GM18867 (cell line): Measurements from ENCODE around the gene STPG2.

Experiments used
- ATAC-seq: cut with Tn5 transposase; IDR thresholded peaks from one replicate; pipeline ENCODE4 v1.9.1; 2021; ENCODE audit warnings: mild to moderate bottlenecking, moderate library complexity; ENCODE audit not compliant: unreplicated experiment

STPG2 gene

DNA sequence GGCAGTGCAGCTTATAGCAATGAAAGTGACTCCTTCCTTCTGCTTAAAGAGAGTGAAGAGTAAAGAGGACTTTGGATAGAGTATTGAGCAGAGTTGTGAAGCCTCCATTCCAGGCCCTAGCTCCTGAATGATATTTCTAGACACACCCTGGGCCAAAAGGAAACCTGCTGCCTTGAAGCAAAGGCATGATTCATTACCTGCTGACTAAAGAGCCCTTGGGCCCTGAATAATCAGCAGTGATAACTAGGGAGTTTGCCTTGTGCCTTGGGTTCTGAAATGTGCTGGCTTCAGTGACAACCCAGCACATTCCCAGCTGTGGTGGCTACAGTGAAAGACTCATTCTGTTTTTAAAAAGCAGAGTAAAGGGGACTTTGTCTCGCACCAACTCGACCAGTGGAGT, 49.2 kb downstream of the STPG2 start:
- no peak for ATAC-seq

DNA sequence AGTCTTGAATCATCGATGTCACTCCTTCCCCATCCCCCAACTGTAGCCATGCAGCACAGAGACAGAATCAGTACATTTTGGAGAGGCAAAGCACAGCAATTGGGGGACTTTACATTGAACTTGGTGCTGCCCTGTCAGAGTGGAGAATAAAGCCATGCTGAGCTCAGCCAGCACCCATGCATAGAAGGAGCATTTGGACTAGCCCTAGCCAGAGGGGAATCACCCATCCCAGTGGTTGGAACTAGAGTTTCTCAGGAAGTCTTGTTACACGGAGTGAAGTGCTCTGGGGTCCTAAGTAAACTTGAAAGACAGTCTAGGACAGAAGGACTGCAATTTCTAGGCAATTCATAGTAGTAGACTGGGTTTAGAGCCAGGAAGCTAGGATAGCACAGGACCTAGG, 49.6 kb downstream of the STPG2 start:
- no peak for ATAC-seq

DNA sequence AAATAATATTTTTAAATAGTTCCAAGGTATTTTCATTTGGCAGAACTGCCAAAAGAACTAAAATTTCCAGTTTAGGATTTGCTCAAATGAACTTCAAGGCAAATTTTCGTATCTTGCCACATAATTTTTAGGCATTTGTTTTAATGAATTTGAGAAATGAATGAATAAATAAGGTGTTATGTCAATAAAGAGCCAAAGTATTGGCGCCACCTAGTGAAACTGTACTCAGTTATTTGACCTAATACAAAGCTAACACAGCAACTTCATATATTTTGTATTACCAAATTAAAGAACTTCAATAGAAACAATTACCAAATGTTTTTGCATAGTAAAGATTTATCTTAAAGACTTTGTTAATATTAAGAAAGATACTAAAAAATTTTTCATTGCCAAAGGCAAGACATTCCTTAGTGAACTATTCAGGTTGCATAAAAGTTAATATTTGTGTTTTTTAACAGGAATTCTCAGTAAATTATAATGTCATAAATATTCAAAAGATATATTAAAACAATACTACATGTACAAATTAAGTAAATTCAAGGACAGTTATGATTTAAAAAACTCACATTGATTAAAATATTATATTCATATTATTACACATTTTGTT, 50.3 kb downstream of the STPG2 start:
- ATAC-seq = no peak

DNA sequence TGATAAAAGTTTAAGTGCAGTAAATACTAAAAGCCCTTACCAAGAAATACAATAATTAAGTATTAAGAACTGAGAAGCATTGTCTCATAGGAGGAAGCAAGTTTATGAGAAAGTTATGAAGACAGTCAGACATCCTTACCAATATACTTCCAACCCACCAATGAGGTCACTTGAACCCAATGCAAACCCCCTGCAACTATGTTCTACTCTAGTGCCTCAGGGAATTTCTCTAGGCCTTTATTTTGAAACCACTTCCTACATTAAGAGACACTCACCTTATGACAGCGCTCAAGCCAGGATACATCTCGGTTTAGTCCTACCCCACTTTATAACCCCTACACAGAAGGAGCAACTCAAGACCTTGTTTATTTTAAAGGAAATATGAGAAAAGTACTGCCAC, 61.3 kb downstream of the STPG2 start:
- ATAC-seq = no peak

DNA sequence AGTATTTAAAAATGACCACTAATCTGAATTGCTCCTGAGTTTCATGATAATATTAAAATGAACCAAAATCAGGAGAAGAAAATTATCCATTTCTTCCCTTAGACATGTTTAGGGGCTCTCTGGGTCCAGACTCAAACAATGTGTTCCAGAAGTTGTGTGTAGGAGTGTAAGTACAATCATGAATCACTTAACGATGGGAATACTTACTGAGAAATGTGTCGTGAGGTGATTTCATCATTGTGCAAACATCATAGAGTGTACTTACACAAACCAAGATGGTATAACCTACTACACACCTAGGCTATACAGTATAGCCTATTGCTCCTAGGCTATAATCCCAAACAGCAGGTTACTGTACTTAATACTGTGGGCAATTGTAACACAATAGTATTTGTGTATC, 74.8 kb downstream of the STPG2 start:
- ATAC-seq = no peak

DNA sequence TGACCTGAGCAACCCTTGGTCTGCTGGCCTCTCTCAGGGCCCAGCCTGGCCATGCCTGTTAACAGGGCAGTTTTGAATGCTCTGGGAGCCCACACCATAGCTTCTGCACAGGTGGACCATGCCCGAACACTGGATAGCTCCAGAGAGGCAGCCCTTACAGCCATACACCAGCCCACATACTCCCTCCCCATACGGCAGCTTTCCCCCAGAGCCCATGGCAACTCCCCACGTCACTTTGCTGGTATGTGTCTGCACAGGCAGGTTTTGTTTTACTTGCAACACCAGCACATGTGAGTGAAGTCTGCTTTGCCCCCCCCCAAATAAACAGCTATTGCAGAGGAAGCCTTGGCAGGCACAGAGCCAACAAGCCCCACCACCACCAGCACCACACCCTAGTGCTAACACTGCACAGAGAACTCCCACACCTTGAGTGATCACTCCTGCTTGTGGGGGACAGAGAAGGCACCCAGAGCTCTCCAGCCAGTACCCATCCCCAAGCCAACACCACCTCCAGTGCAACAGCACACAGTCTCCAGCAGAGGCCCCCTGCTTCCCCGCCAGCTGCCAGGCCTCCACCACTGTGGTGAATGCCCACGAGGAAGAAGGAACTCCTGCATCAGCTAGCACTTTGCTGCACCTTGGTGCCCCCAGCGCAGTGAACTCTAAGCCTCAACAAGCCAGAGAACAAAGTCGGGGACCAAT, 87.3 kb downstream of the STPG2 start:
- no peak for ATAC-seq

DNA sequence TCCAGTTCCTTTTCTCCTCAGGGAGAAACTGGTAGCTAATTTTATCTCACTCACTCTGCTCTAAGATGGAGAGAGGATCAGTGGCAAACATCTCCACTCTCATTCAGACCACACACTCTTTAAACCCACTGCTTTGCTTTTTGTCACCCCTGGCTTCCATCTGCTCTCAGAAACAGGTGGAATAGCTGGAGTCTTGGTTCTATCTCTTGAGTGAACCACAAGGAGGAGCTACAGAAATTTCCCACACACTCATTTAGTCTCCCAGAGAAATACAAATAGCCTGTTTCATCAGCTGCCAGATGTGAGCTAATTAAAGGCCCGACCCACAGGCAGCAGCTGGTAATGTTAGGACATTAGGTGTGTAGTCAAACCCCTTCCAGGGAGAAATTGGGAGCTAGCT, 96.6 kb downstream of the STPG2 start:
- ATAC-seq = no peak

DNA sequence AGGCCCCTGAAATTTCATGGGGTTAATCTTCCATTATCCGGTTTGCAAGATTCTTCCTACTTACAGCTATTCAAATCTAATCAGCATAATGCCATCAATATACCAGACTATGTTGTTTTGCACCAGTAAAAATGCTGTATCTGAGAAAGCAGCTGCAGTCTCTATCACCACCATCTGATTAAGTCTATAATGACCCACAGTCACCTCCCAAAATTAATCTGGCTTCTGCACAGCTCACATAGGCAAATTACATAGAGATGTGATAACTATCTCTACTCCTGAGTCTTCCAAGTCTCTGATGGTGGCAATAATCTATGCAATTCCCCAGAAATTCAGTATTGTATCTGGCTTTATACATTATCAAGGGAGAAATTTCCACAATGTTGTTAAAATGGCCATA, 113.2 kb downstream of the STPG2 start:
- no peak for ATAC-seq

DNA sequence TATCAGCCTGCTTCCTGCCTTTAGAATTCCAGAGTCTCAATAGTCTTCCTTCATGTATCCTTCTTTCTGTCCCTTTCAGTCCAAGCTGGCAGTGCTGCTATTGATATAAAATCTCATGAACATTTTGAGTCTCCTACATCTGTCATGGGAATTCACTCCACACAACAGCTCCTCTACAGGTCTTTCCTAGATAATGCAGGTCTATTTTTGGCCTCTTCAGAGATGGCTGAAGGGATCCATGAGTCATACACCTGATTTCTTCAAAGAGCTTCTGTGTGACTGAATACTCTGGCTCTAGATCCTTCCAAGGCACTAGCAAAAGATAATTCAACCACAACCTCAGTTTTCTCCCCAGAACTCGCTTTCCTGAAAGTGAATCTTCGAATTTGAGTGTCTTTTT, 115.4 kb downstream of the STPG2 start:
- ATAC-seq = no peak

DNA sequence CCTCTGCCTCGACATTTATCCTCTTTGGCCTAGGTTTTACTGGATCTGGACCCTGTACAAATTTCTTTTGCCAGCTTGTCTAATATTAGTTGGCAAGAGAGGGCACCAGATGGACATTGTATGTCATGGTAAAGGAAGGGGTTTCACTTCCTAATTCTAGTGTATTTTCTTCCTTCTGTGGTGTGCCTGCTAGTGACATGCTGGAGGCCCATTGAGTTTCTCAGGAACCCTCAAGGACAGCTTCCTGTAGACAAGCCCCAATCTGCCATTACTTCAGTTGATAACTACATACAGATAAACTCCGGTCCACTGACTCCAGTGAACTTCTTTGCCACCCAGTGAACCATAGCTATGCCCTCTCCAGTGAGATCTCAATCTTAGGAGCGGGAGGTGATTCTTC, 116.9 kb downstream of the STPG2 start:
- no peak for ATAC-seq

DNA sequence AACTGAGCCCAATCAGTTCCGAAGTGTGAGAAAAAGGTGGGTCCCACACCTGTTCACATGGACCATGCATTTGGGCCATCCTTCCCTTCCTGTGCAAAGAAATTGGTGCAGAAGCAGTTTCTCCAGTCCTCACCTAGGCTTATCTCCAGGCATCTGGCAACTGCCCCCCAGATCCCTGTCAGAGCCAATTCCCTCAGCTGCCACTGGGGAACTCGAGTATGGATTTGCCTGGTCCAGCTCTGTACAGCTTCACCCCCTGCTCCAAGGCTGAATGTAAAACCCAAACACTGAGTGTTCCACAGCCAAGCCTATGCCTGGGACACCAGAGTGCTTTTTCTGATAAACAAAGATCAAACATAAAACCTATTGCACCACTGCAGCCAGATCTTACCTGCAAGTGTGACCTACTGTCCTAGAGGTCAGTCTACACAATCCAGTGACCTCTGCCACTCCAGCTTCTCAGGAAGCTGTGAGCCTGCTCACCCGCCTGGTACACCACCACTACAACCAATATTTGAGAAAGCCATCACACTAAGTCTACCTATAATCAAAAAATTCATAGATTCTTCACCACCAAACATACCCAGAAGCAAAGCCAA, 136.4 kb downstream of the STPG2 start:
- no peak for ATAC-seq

DNA sequence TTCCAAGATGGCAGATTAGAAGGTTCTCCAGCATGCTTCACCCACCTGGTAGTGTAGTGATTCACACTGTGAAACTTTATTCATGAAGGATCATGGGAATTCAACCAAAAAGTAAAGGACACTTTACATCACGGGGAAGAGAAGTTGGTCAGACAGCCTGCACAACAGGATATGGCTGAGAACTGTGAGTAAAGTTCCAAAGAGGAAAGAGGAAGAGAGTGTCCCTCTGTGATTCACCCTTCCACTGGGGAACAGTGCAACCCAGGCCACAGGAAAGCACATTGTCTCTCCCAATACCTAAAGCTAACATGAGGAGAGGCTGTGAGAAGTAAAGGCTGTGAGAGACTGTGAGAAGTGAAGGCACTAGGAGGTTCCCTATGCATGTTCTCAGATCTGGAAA, 137.2 kb downstream of the STPG2 start:
- ATAC-seq = no peak

DNA sequence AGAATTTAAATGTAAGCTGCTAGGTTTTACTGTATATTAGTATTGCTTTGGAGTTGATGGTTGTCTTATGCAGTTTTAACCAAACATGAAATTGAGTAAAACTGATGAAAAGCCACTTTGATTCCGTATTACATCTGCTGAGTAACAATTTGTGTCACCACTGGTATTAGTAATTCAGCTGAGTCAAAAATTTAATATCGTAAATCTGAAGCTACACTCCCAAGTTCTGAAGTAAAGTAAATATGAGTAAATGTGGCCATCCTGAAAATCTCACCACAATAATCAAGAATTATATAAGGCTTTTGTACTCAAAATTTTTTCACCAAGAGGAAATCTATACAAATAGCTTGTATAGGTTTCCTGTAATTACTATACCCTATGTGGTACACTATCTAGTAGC, 142.3 kb downstream of the STPG2 start:
- no peak for ATAC-seq

DNA sequence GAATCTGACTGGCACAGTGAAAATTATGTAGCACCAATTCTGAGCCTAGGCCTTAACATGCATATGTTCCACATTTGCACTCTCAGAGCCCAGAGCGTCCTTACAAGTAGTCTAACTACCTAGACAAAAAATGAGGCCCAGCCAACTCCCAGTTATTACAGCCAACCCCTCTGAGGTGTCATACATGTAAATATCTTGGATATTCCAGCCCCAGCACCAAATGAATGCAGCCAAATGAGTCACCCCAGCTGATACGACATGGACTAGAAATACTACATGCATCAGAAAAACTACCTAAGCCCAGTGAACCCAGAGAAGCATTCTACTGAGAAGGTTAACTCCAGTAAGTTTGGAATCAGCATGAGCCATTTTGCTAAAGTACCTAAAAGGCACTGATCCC, 145.1 kb downstream of the STPG2 start:
- ATAC-seq = no peak

DNA sequence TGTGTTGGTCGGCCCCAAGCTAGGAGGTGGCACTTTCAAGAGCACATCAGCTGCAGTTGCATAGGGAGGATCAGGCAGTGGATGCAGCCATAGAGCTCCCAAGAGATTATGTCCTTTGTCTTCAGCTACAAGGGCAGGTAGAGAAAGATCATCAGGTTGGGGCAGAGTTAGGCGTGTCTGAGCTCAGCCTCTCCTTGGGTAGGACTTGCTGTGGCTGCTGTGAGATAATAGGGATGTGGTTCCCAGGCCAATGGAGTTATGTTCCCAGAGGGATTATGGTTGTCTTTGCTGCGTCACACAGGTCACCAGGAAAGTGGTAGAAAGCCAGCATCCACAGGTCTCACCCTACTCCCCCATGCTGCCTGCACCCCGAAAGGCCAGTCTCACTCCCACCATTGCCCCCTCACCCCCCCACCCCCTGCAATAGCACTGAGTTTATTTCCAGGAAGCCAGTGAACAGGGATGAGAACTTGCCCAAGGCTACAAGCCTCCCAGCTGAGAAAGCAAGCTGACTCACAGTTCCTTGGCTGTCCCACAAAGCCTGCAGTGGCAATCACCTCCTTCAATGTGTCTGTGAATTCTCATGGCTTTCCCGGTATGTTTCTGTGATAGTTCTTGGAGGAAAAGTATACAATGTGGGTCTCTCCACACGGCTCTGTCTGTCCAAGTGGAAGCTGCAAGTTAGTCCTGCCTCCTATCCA, 148.4 kb downstream of the STPG2 start:
- ATAC-seq = no peak

DNA sequence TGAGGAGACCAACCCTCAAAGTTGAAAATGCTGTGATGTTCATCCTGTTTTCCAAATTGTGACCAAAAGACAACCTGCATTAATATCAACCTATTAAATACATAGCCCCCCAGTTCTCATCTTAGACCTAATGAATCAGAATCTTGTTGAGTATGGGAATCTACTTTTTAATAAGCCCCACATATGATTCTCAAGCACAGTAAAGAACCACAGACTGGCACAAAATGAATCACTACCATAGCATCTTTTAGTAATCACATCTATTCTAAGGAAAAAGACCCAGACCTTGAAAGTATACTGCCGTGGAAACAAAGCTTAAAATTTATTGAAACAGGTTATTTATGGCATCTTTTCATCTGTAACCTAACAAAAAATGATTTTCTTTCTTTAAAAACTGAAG, 152.9 kb downstream of the STPG2 start:
- no peak for ATAC-seq

DNA sequence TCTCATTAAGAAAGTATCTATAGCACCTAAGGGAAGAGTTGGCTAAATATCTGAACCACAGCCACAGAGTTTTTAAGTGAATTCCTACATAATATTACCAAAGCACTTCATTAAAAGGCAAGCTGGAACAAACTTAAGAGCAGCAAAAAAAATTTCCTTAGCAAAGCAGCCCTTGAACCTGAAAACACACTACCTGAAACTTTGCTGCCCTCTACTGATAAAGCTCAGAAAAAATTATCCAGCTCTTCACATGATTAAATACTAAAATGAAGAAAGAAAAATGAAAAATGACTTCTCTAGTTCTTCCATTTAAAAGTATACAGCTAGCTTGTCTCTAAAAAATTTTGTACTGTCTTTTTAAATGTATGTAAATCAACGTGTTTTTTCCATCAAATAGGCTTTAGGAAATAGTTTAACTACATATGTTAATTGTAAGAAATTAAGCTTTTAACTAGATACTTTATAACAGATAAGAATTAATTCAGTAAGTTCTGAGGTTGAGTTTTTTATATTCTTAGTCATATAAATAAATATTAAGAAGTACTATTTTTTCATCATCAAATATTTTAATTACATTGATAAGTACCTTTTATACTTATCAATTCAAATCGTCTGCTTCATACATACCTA, 156.1 kb downstream of the STPG2 start:
- ATAC-seq = peak; percentile 55

DNA sequence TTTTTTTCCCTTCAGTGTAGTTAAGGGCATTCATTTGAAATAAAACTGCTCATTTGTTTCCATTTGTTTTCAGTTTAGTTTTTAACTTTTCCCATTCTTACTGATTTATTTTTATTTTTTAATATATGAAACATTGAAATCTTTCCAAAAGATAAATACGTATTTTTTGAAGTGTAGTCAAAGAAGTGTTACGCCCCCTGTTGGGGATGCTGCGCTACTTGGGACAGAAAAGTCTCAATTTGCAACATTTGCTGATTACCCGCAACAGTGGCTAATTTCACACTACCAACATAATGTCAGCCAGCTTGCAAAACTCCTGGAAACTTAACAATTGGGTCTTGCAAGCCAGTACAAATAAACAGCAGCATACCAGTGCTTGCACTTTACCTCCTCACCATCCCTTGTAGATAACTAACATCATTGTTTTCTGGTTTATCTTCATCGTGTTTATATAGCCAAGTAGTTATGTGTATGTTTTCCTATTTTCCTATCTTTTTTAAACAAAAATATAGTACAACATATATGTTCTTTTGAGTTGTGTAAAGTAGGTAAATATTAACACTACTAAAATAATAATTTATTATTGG, 158.6 kb downstream of the STPG2 start:
- ATAC-seq = no peak

DNA sequence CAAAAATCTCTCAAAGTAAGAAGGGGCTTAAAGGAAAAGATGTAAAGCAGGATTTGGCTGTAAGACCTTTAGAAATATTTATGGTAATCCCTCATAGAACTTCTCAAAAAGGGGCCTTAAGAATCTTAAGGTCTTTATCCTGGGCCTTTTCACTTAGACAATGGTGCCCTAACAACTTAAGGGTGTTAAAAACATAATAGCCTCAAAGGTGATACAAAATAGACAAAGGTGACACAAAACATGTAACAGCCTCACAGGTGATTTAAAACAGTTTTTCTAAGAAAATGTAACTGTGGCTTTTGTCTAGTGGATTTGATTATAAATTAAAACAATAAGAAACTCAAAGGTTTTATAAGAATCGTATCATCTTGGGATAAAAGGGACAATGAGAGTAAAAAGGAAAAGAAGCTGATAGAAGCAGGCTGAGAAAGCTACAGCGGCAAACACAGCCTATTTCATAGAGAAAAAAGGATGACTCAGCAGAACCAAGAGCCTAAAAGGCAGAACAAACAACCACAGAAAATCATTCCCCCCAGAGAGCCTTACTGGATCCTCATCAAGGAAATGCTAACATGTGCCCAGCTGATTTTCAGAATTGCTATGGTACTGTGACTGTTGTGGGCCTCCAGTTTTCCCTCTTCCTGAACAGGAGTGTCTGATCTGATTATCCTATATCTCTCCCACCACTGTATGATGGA, 164.3 kb downstream of the STPG2 start:
- ATAC-seq = no peak

DNA sequence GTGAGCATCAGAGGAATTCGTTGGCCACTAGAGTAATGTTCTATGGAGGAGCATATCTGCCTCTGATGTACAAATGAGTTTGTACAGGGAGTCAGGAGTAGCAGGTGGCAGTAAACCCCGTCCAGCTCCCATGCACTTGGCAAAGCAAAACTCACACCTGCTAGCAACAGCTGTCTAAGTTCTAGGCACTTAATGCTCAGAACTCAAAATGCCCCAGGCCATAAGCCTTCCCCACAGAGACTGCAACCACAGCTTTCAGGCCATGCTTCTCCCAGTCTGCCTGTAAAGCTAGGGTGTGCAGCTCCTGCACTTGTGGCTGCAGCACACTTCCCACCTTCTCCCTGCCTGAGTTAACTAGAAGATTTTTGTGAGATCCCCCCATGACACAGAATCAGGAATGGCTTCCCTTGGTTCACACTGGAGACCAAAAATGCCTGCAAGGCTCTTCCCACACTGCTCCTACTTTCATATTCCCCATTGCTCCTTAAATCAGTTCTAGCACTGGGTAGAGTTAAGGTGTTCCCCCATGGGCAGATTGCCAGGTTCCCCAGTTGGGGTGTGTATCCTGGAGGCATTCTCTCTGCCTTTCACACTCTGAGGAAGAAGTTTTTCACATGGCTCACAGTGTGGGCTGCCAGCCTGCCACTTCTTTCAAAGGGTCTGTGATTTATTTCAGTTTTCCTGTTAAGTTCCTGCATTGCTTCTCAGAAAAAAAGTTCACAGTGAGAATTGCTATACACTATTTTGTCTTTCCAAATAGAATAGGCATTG, 189.9 kb downstream of the STPG2 start:
- ATAC-seq = no peak
